IPS-20b (cell line): ENCODE data around the gene PI4K2B.
"Not testable (repeated sequence)": the region's sequence is repeated elsewhere in the genome, so short reads cannot be mapped to it uniquely, and the experiment has no call there.

ENCODE experiments used
- H3K27ac ChIP-seq: one replicate; pipeline ENCODE4 v1.5.1; 2013; ENCODE audit warnings: low read length
- H3K27me3 ChIP-seq: 2 replicates; pipeline ENCODE4 v1.6.1; 2013; ENCODE audit warnings: mild to moderate bottlenecking, low read length, inconsistent platforms; ENCODE audit not compliant: insufficient read depth
- H3K36me3 ChIP-seq: 2 replicates; pipeline ENCODE4 v1.6.1; 2013; ENCODE audit warnings: low read depth, mild to moderate bottlenecking, inconsistent platforms, low read length, moderate library complexity; ENCODE audit not compliant: insufficient read depth
- H3K4me1 ChIP-seq: 2 replicates; pipeline ENCODE4 v1.6.1; 2013; ENCODE audit warnings: mild to moderate bottlenecking, control low read depth, inconsistent platforms, low read length, moderate library complexity; ENCODE audit not compliant: insufficient read depth
- H3K4me3 ChIP-seq: 2 replicates; pipeline ENCODE4 v1.5.1; 2013; ENCODE audit warnings: mild to moderate bottlenecking, low read length, inconsistent platforms
- H3K9ac ChIP-seq: 2 replicates; pipeline ENCODE4 v1.6.1; 2013; ENCODE audit warnings: low read depth, mild to moderate bottlenecking, inconsistent platforms, low read length, moderate library complexity
- H3K9me3 ChIP-seq: 2 replicates; pipeline ENCODE4 v1.6.1; 2013; ENCODE audit warnings: mild to moderate bottlenecking, low read depth, low read length, inconsistent platforms; ENCODE audit not compliant: insufficient read depth

Gene PI4K2B

GRCh38 chr4:25223802-25224375, 9.9 kb upstream of the PI4K2B start:
- H3K9me3 ChIP-seq: peaks cover 53% of the 10 kb centered on the region
- no peaks in the 10 kb centered on the region for H3K36me3 ChIP-seq
- no peak overlapping the region for H3K27ac ChIP-seq
- H3K4me3 ChIP-seq: no peak overlapping the region
- no peaks in the 10 kb centered on the region for H3K4me1 ChIP-seq
- no peak overlapping the region for H3K9ac ChIP-seq
- no peaks in the 10 kb centered on the region for H3K27me3 ChIP-seq

DNA sequence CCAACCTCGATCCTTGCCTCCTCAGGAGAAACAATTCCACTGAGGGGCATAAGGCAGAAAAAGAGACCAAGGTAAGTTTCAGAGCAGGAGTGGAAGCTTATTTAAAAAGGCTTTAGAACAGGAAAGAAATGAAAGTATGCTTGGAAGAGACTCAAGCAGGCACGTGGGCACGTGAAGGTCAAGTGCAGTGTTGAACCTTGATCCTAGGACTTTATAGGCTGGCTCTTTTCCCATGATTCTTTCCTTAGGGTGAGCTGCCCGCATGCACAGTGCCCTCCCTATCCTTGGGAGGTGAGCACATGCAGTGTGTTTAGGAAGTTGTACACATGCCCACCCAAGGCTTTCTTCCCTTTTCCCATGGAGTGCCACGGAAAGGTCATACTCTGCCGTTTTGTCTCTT, 4.0 kb upstream of the PI4K2B start:
- peaks cover 7% of the 10 kb centered on the region; the same call in 1 of the 2 replicates for H3K27me3 ChIP-seq
- H3K27ac ChIP-seq: no peak overlapping the region
- no peaks in the 10 kb centered on the region; the same call in 1 of the 2 replicates for H3K4me1 ChIP-seq
- no peaks in the 10 kb centered on the region for H3K36me3 ChIP-seq
- H3K9me3 ChIP-seq: peaks cover 44% of the 10 kb centered on the region
- no peak overlapping the region for H3K4me3 ChIP-seq
- H3K9ac ChIP-seq: no peak overlapping the region

DNA sequence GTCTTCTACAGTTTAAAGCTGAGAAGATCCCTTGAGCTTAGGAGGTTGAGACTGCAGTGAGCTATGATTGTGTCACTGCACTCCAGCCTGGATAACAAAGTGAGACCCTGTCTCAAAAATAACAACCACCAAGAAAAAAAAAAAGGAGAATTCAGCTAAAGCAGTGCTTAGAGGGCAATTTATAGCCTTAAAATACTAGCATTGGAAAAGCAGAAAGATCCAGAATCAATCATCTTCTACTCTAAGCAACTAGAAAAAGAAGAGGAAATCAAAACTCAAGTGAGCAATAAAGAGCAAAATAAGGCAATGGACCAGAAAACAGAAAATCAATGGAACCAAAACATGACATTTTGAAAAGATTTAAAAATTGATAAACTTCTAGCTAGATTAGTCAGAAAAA, 639 bp upstream of the PI4K2B start:
- Histone ChIP-seq H3K27ac (no peak overlapping the region), H3K4me3 (peak overlapping the region; percentile 39)

GRCh38 chr4:25234390-25235370, 847 bp downstream of the PI4K2B start:
- H3K4me1 ChIP-seq: peaks cover 4% of the 10 kb centered on the region; the same call in 1 of the 2 replicates
- no peaks in the 10 kb centered on the region for H3K36me3 ChIP-seq
- H3K4me3 ChIP-seq: peak overlapping the region; percentile 76
- peaks cover 16% of the 10 kb centered on the region; the same call in 1 of the 2 replicates for H3K27me3 ChIP-seq
- peak overlapping the region; percentile 78; the same call in 1 of the 2 replicates for H3K9ac ChIP-seq
- H3K9me3 ChIP-seq: peaks cover 15% of the 10 kb centered on the region
- H3K27ac ChIP-seq: no peak overlapping the region

More for the DNA sequence above, 639 bp upstream of the PI4K2B start:
- H3K4me1 ChIP-seq: peaks cover 4% of the 10 kb centered on the region; the same call in 1 of the 2 replicates
- H3K36me3 ChIP-seq: no peaks in the 10 kb centered on the region
- H3K9ac ChIP-seq: no peak overlapping the region
- peaks cover 19% of the 10 kb centered on the region for H3K9me3 ChIP-seq
- peaks cover 16% of the 10 kb centered on the region; the same call in 1 of the 2 replicates for H3K27me3 ChIP-seq

GRCh38 chr4:25235401-25235800, 1.6 kb downstream of the PI4K2B start:
- Histone ChIP-seq H3K27me3 (peaks cover 16% of the 10 kb centered on the region; the same call in 1 of the 2 replicates), H3K36me3 (no peaks in the 10 kb centered on the region), H3K9ac (no peak overlapping the region), H3K9me3 (peaks cover 15% of the 10 kb centered on the region), H3K27ac (no peak overlapping the region), H3K4me3 (peak overlapping the region; percentile 76), H3K4me1 (peaks cover 4% of the 10 kb centered on the region; the same call in 1 of the 2 replicates)

- not testable (repeated sequence) for H3K4me3 ChIP-seq, H3K9ac ChIP-seq, H3K27ac ChIP-seq, H3K4me1 ChIP-seq, H3K36me3 ChIP-seq
- peaks cover 15% of the 10 kb centered on the region for H3K9me3 ChIP-seq
- peaks cover 16% of the 10 kb centered on the region; the same call in 1 of the 2 replicates for H3K27me3 ChIP-seq
These were observed 2.2 kb downstream of the PI4K2B start for GRCh38 chr4:25236030-25236429.

DNA sequence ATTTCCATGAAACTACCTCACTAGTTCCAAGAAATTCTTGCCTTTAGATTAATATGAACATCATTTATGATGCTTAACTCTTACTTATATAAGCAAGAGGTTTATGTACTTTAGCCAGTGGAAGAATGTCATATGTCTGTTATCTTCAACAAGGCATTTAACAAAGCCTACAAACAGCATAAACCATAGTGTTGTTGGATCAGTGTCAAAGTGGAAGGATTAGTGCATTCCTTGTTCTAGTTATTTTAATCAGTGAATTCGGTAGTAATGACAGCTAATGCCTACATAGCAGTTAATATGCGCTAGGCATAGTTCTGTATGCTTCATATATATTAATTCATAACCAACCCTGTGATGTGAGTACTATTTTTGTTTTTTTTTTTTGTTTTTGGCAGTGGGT, 3.1 kb downstream of the PI4K2B start:
- no peak overlapping the region for H3K27ac ChIP-seq
- no peaks in the 10 kb centered on the region for H3K36me3 ChIP-seq
- H3K4me3 ChIP-seq: no peak overlapping the region
- H3K4me1 ChIP-seq: peaks cover 4% of the 10 kb centered on the region; the same call in 1 of the 2 replicates
- H3K9ac ChIP-seq: no peak overlapping the region
- H3K27me3 ChIP-seq: peaks cover 16% of the 10 kb centered on the region; the same call in 1 of the 2 replicates
- H3K9me3 ChIP-seq: peaks cover 14% of the 10 kb centered on the region

- no peak overlapping the region for H3K4me3 ChIP-seq
- H3K9ac ChIP-seq: no peak overlapping the region
These were observed 4.2 kb downstream of the PI4K2B start for GRCh38 chr4:25238052-25238451.

DNA sequence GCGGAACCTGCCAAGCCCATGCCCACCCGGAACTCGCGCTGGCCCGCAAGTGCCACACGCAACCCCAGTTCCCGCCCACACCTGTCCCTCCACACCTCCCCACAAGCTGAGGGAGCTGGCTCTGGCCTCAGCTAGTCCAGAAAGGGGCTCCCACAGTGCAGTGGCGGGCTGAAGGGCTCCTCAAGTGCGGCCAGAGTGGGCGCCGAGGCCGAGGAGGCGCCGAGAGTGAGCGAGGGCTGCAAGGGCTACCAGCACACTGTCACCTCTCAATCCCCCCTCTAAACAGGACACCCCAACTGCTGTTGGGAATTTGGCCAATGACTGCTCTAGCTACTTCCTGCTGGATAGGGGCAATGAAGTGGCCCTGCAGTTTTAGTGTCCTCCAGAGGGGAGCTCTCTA, 5.7 kb downstream of the PI4K2B start:
- H3K9ac ChIP-seq: not testable (repeated sequence)

More at GRCh38 chr4:25238052-25238451, 4.2 kb downstream of the PI4K2B start:
- H3K9me3 ChIP-seq: peaks cover 4% of the 10 kb centered on the region
- H3K27ac ChIP-seq: no peak overlapping the region
- no peaks in the 10 kb centered on the region for H3K36me3 ChIP-seq
- H3K4me1 ChIP-seq: peaks cover 4% of the 10 kb centered on the region; the same call in 1 of the 2 replicates
- H3K27me3 ChIP-seq: peaks cover 15% of the 10 kb centered on the region; the same call in 1 of the 2 replicates

DNA sequence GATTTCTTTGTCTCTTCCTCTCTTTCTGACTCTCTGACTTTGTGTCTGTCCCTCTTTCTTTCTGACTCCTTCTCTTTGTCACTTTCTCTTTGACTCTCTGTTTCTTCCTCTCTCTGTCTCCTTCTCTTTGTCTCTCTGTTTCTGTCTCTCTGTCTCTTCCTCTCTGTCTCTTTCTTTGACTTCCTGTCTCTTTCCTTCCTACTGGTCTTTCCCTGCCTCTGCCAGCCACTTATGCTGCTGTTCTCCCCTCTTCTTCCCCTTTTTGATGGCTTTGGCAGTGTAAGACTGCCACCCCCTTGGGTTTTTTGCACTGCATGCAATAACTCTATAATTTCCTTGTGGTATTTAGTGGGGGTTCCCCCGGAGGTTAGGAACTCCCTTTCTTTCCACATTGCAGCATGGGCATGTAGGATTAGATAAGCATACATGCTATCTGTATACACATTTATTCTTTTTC, 6.9 kb downstream of the PI4K2B start:
- not testable (repeated sequence) for H3K36me3 ChIP-seq, H3K9ac ChIP-seq, H3K27ac ChIP-seq, H3K9me3 ChIP-seq, H3K4me3 ChIP-seq, H3K4me1 ChIP-seq, H3K27me3 ChIP-seq

More for the DNA sequence above, 5.7 kb downstream of the PI4K2B start:
- not testable (repeated sequence) for H3K4me1 ChIP-seq, H3K36me3 ChIP-seq, H3K27ac ChIP-seq, H3K4me3 ChIP-seq, H3K9me3 ChIP-seq
- H3K27me3 ChIP-seq: peaks cover 12% of the 10 kb centered on the region; the same call in 1 of the 2 replicates

GRCh38 chr4:25242195-25242594, 8.4 kb downstream of the PI4K2B start:
- H3K27ac ChIP-seq, H3K27me3 ChIP-seq, H3K36me3 ChIP-seq, H3K4me3 ChIP-seq, H3K9ac ChIP-seq, H3K9me3 ChIP-seq, H3K4me1 ChIP-seq: not testable (repeated sequence)
